ENCODE results near the gene SNF8. TPM values are rescaled to one million over a fixed set of nuclear protein-coding genes. Genes with fewer than 3 reads are reported as not detected.

SNF8 gene
- total and polyA plus RNA-seq, 4 donors, result 38.0 to 152 (median 112) TPM

DNA sequence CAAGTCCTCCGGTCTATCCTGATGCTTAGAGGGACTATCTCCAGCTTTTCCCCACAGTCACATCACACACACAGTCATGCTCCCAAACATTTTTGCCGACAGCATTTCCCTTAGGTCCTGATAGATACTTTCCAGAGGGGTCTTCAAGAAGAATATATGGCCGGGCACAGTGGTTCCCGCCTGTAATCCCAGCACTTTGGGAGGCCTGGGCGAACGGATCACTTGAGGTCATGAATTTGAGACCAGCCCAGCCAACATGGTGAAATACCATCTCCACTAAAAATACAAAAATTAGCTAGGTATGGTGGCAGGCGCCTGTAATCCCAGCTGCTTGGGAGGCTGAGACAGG is 28.1 kb upstream of the SNF8 start:
- peaks cover 0 to 1% (median 0%) of the 10 kb centered on the region in 5 donors for H3K4me1 ChIP-seq (ENCODE audit: control insufficient read depth in 5 of 5, insufficient read depth in 5 of 5, low read length in 5 of 5)
- DNase-seq (no peak), ATAC-seq (ENCODE audit: insufficient read depth, low FRiP score) (no peak)
- no peak overlapping the region for H3K27ac ChIP-seq (ENCODE audit: low read depth in 1 of 2, low read length in 1 of 2)
- TF ChIP-seq, protein P1, sequence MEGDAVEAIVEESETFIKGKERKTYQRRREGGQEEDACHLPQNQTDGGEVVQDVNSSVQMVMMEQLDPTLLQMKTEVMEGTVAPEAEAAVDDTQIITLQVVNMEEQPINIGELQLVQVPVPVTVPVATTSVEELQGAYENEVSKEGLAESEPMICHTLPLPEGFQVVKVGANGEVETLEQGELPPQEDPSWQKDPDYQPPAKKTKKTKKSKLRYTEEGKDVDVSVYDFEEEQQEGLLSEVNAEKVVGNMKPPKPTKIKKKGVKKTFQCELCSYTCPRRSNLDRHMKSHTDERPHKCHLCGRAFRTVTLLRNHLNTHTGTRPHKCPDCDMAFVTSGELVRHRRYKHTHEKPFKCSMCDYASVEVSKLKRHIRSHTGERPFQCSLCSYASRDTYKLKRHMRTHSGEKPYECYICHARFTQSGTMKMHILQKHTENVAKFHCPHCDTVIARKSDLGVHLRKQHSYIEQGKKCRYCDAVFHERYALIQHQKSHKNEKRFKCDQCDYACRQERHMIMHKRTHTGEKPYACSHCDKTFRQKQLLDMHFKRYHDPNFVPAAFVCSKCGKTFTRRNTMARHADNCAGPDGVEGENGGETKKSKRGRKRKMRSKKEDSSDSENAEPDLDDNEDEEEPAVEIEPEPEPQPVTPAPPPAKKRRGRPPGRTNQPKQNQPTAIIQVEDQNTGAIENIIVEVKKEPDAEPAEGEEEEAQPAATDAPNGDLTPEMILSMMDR (IDR thresholded peaks at IDR 0.05; ENCODE audit: control extremely low read depth, extremely low read depth), result no peak
- 79 to 80% methylated on average over 7 of the region's 7 CpGs for WGBS, 2 donors
- H3K9ac ChIP-seq (ENCODE audit: insufficient read depth in 1 of 2, low read length in 2 of 2), result no peak overlapping the region
- no peak overlapping the region for H3K4me3 ChIP-seq
- H3K27me3 ChIP-seq (ENCODE audit: control insufficient read depth in 3 of 3, insufficient read depth in 3 of 3, low read length in 2 of 3), result peaks cover 0 to 3% (median 0%) of the 10 kb centered on the region in 3 donors
- H3K36me3 ChIP-seq (ENCODE audit: control insufficient read depth in 4 of 4, insufficient read depth in 4 of 4, low read length in 4 of 4), result no peaks in the 10 kb centered on the region
- no peaks in the 10 kb centered on the region for H3K9me3 ChIP-seq (ENCODE audit: control insufficient read depth in 4 of 4, insufficient read depth in 3 of 4, low read length in 3 of 4)

DNA sequence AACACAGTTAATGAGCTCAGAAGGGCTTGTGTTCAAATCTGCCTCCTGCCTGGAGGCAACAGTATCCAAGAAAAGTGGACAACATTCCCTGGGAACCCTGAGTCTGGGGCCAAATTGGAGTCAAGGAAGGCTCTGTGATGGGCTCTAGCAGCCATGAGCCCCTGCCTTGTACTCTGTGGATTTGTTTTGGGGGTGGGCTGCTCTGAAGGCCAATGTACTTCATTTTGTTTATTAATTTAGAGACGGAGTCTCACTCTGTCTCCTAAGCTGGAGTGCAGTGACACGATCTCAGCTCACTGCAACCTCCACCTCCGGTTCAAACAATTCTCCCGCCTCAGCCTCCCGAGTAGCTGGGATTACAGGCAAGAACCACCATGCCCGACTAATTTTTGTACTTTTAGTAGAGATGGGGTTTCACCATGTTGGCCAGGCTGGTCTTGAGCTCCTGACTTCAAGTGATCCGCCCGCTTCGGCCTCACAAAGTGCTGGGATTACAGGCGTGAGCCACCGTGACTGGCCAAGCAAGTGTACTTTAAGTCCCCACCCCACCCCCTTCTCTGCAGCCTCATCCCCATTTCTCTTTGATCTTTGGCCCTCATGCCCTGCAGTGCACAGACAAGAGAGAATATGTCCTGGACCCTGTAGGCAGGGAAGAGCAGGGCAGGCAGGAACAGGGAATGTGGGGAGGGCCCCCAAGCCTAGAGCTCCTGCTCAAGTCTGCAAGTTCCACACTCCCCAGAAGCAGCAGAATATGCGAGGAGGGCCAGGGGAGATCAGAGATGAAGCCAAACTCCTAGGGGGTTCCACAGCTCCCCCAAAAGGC is 26.4 kb upstream of the SNF8 start:
- no peak for ATAC-seq (ENCODE audit: insufficient read depth, low FRiP score)
- Histone ChIP-seq H3K36me3 (ENCODE audit: control insufficient read depth in 4 of 4, insufficient read depth in 4 of 4, low read length in 4 of 4) (no peaks in the 10 kb centered on the region), H3K27ac (ENCODE audit: low read depth in 1 of 2, low read length in 1 of 2) (no peak overlapping the region), H3K9me3 (ENCODE audit: control insufficient read depth in 4 of 4, insufficient read depth in 3 of 4, low read length in 3 of 4) (no peaks in the 10 kb centered on the region), H3K4me3 (no peak overlapping the region), H3K4me1 (ENCODE audit: control insufficient read depth in 5 of 5, insufficient read depth in 5 of 5, low read length in 5 of 5) (peaks cover 0 to 1% (median 0%) of the 10 kb centered on the region in 5 donors), H3K27me3 (ENCODE audit: control insufficient read depth in 3 of 3, insufficient read depth in 3 of 3, low read length in 2 of 3) (peaks cover 0 to 3% (median 0%) of the 10 kb centered on the region in 3 donors), H3K9ac (ENCODE audit: insufficient read depth in 1 of 2, low read length in 2 of 2) (no peak overlapping the region)
- WGBS, 2 donors, result 79 to 87% methylated on average over 12 of the region's 12 CpGs
- no peak for DNase-seq
- TF ChIP-seq, protein P1 (IDR thresholded peaks at IDR 0.05; ENCODE audit: control extremely low read depth, extremely low read depth), result no peak

DNA sequence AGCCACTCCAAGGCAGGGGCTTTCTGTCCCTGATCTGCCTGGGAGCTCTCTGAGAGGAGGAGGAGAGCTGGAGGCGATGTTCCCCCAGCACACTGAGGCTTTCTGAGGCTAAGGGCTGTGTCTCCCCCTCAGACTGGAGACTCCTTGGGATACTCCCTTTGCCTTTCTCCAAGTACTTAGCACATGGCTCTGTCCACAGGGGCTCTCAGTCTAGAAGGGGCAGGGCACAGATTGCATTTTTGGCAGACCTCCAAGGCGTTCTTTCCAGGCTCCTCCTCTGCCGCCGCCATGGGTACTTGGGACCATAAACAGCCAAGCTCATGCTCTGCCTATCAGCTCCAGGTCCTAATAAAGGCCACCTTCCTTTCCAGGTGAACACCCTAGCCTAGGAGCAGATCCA is 25.6 kb upstream of the SNF8 start:
- 46 to 68% methylated on average over 4 of the region's 4 CpGs for WGBS, 2 donors
- ATAC-seq (ENCODE audit: insufficient read depth, low FRiP score) (no peak), DNase-seq (peak; percentile 46 to 68 (median 58))
- H3K4me3 ChIP-seq, result no peak overlapping the region
- H3K9ac ChIP-seq (ENCODE audit: insufficient read depth in 1 of 2, low read length in 2 of 2), result no peak overlapping the region
- H3K4me1 ChIP-seq (ENCODE audit: control insufficient read depth in 5 of 5, insufficient read depth in 5 of 5, low read length in 5 of 5), result peaks cover 0 to 1% (median 0%) of the 10 kb centered on the region in 5 donors
- TF ChIP-seq, protein P1 (IDR thresholded peaks at IDR 0.05; ENCODE audit: control extremely low read depth, extremely low read depth), result no peak
- no peaks in the 10 kb centered on the region for H3K9me3 ChIP-seq (ENCODE audit: control insufficient read depth in 4 of 4, insufficient read depth in 3 of 4, low read length in 3 of 4)
- no peak overlapping the region for H3K27ac ChIP-seq (ENCODE audit: low read depth in 1 of 2, low read length in 1 of 2)
- H3K27me3 ChIP-seq (ENCODE audit: control insufficient read depth in 3 of 3, insufficient read depth in 3 of 3, low read length in 2 of 3), result peaks cover 0 to 3% (median 0%) of the 10 kb centered on the region in 3 donors
- no peaks in the 10 kb centered on the region for H3K36me3 ChIP-seq (ENCODE audit: control insufficient read depth in 4 of 4, insufficient read depth in 4 of 4, low read length in 4 of 4)
